Thyroid gland (tissue), 4 donors: ENCODE results near the gene MAFG. TPM values are rescaled to one million over a fixed set of nuclear protein-coding genes. Genes with fewer than 3 reads are reported as not detected.

ENCODE experiments used
- DNase-seq, 2 donors: peaks; one replicate each; pipeline ENCODE4 v3.0.0-alpha.2; 2019
- H3K27ac ChIP-seq, 3 donors: fragments of 200-600 bp; sonication (generic); 1 replicate in 2 of 3; 2 replicates in 1 of 3; pipeline ENCODE4 v1.5.1; 2016 to 2019; ENCODE audit warnings: mild to moderate bottlenecking in 1 of 3, moderate library complexity in 1 of 3
- H3K27me3 ChIP-seq: fragments of 200-600 bp; sonication (generic); one replicate; pipeline ENCODE4 v1.5.1; 2019
- H3K36me3 ChIP-seq, 2 donors: fragments of 200-600 bp; sonication (generic); one replicate each; pipeline ENCODE4 v1.5.1; 2016 to 2019
- H3K4me1 ChIP-seq, 2 donors: fragments of 200-600 bp; sonication (generic); one replicate each; pipeline ENCODE4 v1.5.1; 2017 to 2019
- H3K4me3 ChIP-seq, 3 donors: fragments of 200-600 bp; sonication (generic); replicated peaks in 1 of 3; 1 replicate in 2 of 3; 2 replicates in 1 of 3; pipeline ENCODE4 v1.5.1; 2016; ENCODE audit warnings: mild to moderate bottlenecking in 1 of 3
- H3K9me3 ChIP-seq: fragments of 200-600 bp; sonication (generic); one replicate; pipeline ENCODE4 v1.5.1; 2017
- CTCF ChIP-seq, 6 experiments: fragments of 200-600 bp in 3 of 6; fragments of 450-650 bp in 3 of 6; sonication (generic) in 3 of 6; IDR thresholded peaks; one replicate each; pipeline ENCODE4 v1.5.1; 2016 to 2019; ENCODE audit warnings: antibody characterized with exemption in 6 of 6, mild to moderate bottlenecking in 2 of 6, inconsistent platforms in 1 of 6, moderate library complexity in 1 of 6
- POLR2A ChIP-seq, 2 donors: fragments of 450-650 bp; IDR thresholded peaks; one replicate each; pipeline ENCODE4 v1.6.1; 2017; ENCODE audit warnings: antibody characterized with exemption in 2 of 2, mild to moderate bottlenecking in 2 of 2, moderate library complexity in 1 of 2
- WGBS, 2 donors: methylation state at CpG; one replicate each; pipeline ENCODE4 v1.1.5; 2017; 5-methylcytosine and 5-hydroxymethylcytosine counted together
- intact Hi-C: fragments of 100-400 bp; cut with DNase I; formaldehyde crosslinking; loops from one replicate; pipeline ENCODE4 v1.15.1; 2023
- total RNA-seq, 4 donors: library from RNA; depleted of rRNA; stranded (reverse); fragments of >200 nt; gene quantifications; one replicate each; pipeline ENCODE4 v1.2.3, GENCODE V29; 2016

The MAFG gene
- total RNA-seq, 4 donors from 2014 or later: 28.2 to 51.8 (median 36.4) TPM

GRCh38 chr17:81930142-81931125 lies 2.9 kb upstream of the MAFG start:
- Histone ChIP-seq H3K4me3 (no peak overlapping the region), H3K4me1 (peaks cover 12 to 19% of the 10 kb centered on the region in 2 donors), H3K9me3 (no peaks in the 10 kb centered on the region), H3K36me3 (no peaks in the 10 kb centered on the region), H3K27ac (no peak overlapping the region), H3K27me3 (no peaks in the 10 kb centered on the region)
- TF ChIP-seq POLR2A (IDR thresholded peaks at IDR 0.05) (no peak), CTCF (IDR thresholded peaks at IDR 0.05) (no peak)
- DNase-seq: no peak
- intact Hi-C loops: no loop called here
- 85% methylated on average over 13 to 15 of the region's 20 CpGs for WGBS, 2 donors

- WGBS, 2 donors: 89 to 92% methylated on average over 25 to 31 of the region's 31 CpGs
- intact Hi-C loops: no loop called here
- DNase-seq: no peak
- Histone ChIP-seq H3K9me3 (no peaks in the 10 kb centered on the region), H3K36me3 (no peaks in the 10 kb centered on the region), H3K27ac (no peak overlapping the region), H3K4me1 (peaks cover 21 to 29% of the 10 kb centered on the region in 2 donors), H3K27me3 (no peaks in the 10 kb centered on the region), H3K4me3 (no peak overlapping the region)
- no peak for TF ChIP-seq CTCF (IDR thresholded peaks at IDR 0.05)
- TF ChIP-seq POLR2A (IDR thresholded peaks at IDR 0.05): no peak
Measured at GRCh38 chr17:81929253-81930141, 2.0 kb upstream of the MAFG start.

GRCh38 chr17:81928544-81929252 lies 1.2 kb upstream of the MAFG start:
- WGBS, 2 donors: 32 to 53% methylated on average over 13 to 23 of the region's 44 CpGs
- TF ChIP-seq POLR2A (IDR thresholded peaks at IDR 0.05) (no peak), CTCF (IDR thresholded peaks at IDR 0.05) (no peak)
- peaks cover 29 to 37% of the 10 kb centered on the region in 2 donors for H3K4me1 ChIP-seq
- H3K9me3 ChIP-seq: no peaks in the 10 kb centered on the region
- peak; percentile 12 to 25 for DNase-seq
- peak overlapping the region in 2 of 3 donors; percentile 29 to 98 for H3K4me3 ChIP-seq
- no peaks in the 10 kb centered on the region for H3K36me3 ChIP-seq
- intact Hi-C loops: no loop called here
- H3K27ac ChIP-seq: no peak overlapping the region
- no peaks in the 10 kb centered on the region for H3K27me3 ChIP-seq

GRCh38 chr17:81927152-81927652 lies 333 bp downstream of the MAFG start:
- H3K9me3 ChIP-seq: no peaks in the 10 kb centered on the region
- no peak for DNase-seq
- H3K36me3 ChIP-seq: peaks cover 5% of the 10 kb centered on the region in 2 donors
- intact Hi-C loops: no loop called here
- peak overlapping the region; percentile 43 to 98 (median 87) for H3K4me3 ChIP-seq
- 0% methylated on average over 17 of the region's 78 CpGs; no CpG with 5 or more reads in 1 of the 2 donors for WGBS, 2 donors
- H3K4me1 ChIP-seq: peaks cover 40 to 52% of the 10 kb centered on the region in 2 donors
- peak overlapping the region; percentile 85 to 93 (median 91) for H3K27ac ChIP-seq
- H3K27me3 ChIP-seq: no peaks in the 10 kb centered on the region
- no peak for TF ChIP-seq POLR2A (IDR thresholded peaks at IDR 0.05)
- TF ChIP-seq CTCF (IDR thresholded peaks at IDR 0.05): no peak
